GM18909 (cell line): ENCODE results near the gene MLX.
"Not testable (repeated sequence)": the region's sequence is repeated elsewhere in the genome, so short reads cannot be mapped to it uniquely, and the experiment has no call there.

Experiments used
- ATAC-seq: cut with Tn5 transposase; IDR thresholded peaks from one replicate; pipeline ENCODE4 v1.9.1; 2021; ENCODE audit warnings: mild to moderate bottlenecking; ENCODE audit not compliant: unreplicated experiment, poor library complexity

Gene MLX

DNA sequence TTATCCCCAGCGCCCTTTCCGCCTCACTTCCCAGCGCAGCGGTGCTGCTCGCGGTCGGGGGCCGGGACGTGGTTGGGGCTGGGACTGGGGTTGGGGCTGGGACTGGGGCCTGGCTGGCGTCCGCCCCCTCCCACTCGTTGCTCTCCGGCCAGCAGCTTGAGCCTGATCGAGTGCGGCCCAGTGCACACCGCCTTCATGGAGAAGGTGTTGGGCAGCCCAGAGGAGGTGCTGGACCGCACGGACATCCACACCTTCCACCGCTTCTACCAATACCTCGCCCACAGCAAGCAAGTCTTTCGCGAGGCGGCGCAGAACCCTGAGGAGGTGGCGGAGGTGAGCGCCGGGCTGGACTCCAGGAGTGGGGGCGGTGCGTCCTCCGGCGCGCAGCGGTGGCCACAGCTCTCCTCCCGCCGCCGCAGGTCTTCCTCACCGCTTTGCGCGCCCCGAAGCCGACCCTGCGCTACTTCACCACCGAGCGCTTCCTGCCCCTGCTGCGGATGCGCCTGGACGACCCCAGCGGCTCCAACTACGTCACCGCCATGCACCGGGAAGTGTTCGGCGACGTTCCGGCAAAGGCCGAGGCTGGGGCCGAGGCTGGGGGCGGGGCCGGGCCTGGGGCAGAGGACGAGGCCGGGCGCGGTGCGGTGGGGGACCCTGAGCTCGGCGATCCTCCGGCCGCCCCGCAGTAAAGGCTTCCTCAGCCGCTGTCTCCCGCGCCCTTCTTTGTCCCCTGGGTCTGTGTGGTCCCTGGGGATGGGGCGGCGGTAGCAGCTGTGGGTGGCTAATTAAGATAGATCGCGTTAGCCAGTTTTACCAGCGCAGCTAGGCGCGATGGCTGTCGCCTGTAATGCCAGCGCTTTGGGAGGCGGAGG, 12.4 kb upstream of the MLX start:
- ATAC-seq = peak; percentile 80

GRCh38 chr17:42555122-42555622, 11.7 kb upstream of the MLX start:
- ATAC-seq = no peak

DNA sequence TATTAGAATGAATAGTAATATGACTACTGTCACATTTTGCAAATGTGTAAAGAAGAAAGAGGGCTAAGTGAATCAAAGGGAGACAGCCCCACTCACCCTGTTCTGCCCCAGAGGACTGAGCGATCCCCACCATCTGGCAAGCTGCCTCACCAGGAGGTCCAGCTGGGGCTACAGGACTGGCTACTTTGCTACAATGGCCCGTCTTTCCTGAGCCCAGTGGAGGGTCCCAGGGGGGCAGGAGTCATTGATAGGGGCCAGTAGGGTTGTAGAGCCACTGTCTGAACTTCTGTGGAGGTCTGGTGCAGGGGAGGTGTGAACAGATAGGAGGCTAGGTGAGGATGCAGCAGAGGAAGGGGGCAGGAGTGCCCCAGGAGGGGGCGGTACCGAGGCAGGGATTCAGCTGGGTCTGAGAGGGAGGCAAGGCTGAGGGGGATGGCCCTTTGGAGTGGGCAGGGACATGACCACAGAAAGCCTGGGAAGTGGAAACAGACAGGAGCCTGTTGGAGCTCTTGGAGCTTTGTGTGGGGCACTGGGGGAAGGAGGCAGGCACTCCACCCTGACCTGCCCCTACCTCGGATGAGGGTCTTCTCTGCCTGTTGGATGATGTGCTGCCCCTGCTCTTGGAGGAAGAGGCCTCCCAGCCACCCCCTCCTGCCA, 10.8 kb upstream of the MLX start:
- ATAC-seq = not testable (repeated sequence)

DNA sequence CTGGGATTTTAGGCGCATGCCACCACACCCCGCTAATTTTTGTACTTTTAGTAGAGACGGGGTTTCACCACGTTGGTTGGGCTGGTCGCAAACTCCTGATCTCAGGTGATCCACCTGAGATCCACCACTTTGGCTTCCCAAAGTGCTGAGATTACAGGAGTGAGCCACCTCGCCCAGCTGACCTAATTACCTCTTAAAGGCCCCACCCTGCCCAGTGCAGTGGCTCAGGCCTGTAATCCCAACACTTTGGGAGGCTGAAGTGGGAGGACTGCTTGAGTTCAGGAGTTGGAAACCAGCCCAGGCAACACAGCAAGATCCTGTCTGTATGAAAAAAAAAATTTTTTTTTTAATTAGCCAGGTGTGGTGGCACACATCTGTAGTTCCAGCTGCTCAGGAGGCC, 7.8 kb upstream of the MLX start:
- no peak for ATAC-seq

GRCh38 chr17:42560246-42560645, 6.7 kb upstream of the MLX start:
- ATAC-seq = no peak

DNA sequence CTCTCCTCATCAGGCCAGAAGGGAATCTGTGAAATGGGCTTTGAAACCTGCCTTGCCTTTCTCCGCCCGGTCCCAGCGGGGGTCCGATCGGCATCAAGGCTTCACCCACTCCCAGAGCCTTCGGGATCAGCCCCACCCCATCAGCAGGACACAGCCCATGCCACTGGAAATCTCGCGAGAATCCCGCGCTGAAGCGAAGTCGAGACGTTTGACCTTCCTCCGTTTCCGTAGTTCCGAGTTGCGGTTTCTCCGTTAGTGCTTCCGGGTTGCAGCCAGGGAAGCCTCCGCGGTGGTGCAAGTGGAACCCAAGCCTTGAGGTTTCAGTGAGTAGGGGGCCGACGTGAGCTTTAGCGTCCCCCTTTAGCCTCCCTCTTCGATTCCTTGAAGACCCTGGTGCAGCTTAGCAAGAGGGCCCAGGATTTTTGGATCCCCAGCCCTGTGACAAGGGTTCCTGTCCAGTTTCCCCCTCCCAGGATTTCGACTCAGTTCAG, 5.0 kb upstream of the MLX start, which contains the start of gene COASY:
Gene COASY (plus strand): TSS at position 252 of the 491 bp plus-strand sequence. CDS start 475 bp downstream, outside the sequence.
- ATAC-seq = no peak

GRCh38 chr17:42562388-42563142, 4.3 kb upstream of the MLX start:
- no peak for ATAC-seq

- ATAC-seq = no peak
Measured at GRCh38 chr17:42563143-42563509, 3.8 kb upstream of the MLX start.

DNA sequence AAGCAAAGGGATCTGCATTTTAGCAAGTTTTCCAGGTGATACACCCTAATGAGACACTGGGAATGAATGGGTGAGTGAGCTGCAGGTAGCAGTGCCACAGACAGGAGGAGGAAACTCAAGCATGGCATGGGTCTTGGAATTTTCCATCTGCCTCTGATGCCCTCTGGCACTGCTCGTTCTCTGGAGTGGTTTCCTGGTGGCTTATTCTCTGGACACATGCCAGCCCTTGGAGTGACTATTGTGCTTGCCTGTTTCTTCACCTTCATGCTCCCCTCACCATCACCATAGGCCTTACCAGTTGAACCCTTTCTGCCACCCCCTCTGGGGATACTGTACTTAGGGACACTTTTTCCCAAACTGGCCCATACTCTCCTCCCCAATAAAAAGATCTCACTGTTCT, 3.4 kb upstream of the MLX start:
- ATAC-seq = no peak

- no peak for ATAC-seq
Measured at GRCh38 chr17:42563950-42564349, 3.0 kb upstream of the MLX start.

DNA sequence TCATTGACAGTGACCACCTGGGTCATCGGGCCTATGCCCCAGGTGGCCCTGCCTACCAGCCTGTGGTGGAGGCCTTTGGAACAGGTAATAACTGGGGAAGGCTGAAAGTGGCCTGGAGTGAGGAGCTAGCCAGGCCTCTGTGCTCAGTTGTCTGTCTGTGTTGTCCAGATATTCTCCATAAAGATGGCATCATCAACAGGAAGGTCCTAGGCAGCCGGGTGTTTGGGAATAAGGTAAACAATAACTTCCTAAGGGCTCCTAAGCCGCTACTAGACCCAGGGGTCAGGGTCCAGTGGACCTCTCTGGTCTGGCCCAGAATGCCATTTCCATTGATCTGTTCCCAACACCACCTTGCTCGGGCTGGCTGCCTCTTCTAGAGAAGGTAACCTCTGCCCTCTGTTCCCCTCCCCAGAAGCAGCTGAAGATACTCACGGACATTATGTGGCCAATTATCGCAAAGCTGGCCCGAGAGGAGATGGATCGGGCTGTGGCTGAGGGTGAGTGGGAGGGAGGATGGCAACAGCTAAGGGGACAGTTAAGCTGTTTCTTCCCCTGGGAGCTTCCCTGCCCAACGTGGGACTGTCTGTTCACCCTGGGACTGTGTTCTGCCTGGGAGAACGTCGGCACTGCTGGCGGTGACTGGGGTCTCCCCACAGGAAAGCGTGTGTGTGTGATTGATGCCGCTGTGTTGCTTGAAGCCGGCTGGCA, 1.9 kb upstream of the MLX start:
- no peak for ATAC-seq

GRCh38 chr17:42565523-42566214, 1.2 kb upstream of the MLX start:
- no peak for ATAC-seq

- ATAC-seq = no peak
Measured at GRCh38 chr17:42566215-42566882, 551 bp upstream of the MLX start.

DNA sequence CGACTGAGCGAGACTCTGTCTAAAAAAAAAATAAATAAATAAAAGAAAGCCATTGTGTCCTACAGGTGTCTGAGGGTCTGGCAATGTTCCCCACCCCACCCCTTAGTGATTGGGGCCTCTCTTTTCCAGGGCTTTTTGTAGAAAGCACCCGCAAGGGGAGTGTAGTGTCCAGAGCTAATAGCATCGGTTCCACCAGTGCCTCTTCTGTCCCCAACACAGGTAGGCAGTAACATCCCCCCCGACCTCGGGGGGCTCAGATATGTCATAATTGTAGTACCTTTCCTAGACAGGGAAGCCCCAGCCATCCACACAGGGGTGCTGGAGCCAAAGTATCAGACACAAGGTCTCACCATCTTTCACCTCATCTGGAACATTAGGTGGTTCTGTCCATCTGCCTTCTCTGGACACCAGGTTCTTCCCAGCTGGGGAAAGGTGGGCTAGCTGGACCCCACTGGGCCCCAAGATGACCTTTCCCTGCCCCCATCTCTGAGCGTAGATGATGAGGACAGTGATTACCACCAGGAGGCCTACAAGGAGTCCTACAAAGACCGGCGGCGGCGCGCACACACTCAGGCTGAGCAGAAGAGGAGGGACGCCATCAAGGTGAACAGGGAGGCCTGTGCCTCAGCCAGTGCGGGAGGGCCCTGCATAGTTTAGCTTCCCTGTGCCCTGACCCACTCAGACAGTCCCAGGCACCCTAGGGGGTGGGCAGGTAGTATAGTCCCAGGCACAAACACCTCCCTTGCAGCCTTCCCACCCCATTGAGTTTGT, 1.6 kb downstream of the MLX start:
- no peak for ATAC-seq

- ATAC-seq = no peak
Measured at GRCh38 chr17:42571435-42572225, 4.7 kb downstream of the MLX start.

DNA sequence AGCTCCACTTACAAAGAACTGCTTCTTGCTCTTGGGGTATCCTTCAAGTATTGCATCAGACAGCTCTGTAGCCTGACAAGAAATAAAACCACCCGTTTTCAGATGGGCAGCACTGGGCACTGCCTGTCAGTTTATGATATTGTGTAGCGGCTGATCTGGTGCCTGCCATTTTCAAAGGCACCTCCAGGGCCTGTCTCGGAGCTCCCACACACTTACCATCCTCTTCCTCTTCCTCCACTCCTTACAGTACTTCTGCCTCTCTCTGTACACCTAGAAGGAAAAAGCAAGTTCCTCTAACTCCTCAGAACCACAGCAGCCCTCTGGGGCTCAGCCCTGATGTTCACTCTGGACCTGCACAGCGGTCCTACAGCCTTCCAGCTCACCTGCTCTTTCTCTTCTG, 6.2 kb downstream of the MLX start:
- ATAC-seq = no peak

- ATAC-seq = no peak
Measured at GRCh38 chr17:42574463-42574862, 7.6 kb downstream of the MLX start.
